Measurements from ENCODE around the gene TMEM140. TPM values are rescaled to one million over a fixed set of nuclear protein-coding genes. Genes with fewer than 3 reads are reported as not detected.

Gene TMEM140
- total RNA-seq, 1 donor from 2014 or later: not detected

DNA sequence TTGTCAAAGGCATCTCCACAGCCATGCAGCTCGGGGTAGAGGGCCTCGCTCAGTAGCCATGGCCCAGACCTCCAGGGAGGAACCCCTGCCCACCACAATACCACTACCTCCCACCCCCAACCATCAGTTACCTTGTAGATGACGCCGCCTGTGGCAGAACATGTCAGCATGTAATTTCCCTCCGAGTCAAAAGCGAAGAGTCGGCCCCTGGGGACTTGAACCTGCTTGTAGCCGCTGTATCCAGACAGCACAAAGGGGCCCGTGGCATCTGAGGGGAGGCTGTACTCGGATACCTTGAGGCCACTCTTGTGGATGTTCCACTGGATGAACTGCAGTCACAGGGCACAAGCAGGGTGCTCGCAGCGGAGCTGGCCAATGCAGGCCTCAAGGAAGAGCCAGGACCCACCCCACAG, 39.0 kb downstream of the TMEM140 start:
- no peak overlapping the region for H3K4me3 Mint-ChIP-seq (ENCODE audit: unreplicated experiment)
- H3K4me1 Mint-ChIP-seq (ENCODE audit: low read depth): no peaks in the 10 kb centered on the region
- no peaks in the 10 kb centered on the region for H3K27me3 Mint-ChIP-seq (ENCODE audit: low read depth)
- TF ChIP-seq, protein P1, sequence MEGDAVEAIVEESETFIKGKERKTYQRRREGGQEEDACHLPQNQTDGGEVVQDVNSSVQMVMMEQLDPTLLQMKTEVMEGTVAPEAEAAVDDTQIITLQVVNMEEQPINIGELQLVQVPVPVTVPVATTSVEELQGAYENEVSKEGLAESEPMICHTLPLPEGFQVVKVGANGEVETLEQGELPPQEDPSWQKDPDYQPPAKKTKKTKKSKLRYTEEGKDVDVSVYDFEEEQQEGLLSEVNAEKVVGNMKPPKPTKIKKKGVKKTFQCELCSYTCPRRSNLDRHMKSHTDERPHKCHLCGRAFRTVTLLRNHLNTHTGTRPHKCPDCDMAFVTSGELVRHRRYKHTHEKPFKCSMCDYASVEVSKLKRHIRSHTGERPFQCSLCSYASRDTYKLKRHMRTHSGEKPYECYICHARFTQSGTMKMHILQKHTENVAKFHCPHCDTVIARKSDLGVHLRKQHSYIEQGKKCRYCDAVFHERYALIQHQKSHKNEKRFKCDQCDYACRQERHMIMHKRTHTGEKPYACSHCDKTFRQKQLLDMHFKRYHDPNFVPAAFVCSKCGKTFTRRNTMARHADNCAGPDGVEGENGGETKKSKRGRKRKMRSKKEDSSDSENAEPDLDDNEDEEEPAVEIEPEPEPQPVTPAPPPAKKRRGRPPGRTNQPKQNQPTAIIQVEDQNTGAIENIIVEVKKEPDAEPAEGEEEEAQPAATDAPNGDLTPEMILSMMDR (IDR thresholded peaks at IDR 0.05): no peak
- peaks cover 15% of the 10 kb centered on the region for H3K9me3 Mint-ChIP-seq (ENCODE audit: low read depth)
- no peak for DNase-seq (ENCODE audit: low spot score)
- peaks cover 59% of the 10 kb centered on the region for H3K36me3 Mint-ChIP-seq (ENCODE audit: low read depth)
- H3K27ac Mint-ChIP-seq (ENCODE audit: unreplicated experiment): no peak overlapping the region

DNA sequence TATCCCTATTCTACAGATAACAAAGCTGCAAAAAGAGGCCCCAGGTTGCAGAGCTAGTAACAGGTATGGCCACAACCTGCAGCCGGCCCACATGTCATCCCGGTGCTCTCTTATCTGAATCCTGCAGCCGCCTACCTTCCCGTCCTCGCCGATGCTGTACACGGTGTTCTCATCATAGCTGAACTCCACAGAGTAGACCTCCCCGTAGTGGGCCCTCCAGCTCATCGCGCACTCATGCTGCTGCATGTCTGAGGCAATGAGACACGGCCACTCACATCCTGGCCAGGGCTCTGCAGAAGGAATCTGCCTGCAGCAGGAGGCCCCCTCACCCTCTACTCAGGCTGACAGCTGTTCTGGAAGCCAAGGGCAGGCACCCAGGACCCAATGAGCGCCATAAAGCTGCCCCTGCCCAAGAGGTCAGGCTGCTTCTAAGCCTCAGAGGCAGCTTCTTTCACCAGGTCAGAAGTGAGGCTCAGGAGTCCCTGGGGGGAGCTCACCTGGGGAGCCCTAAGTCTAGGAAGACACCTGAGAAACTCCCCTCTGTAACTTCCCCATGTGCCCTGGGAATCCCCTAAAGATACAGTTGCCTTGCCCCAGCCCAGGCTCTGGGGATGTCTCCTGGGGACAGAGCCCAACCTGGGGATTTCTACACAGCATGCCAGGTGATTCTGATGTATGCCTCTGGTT, 40.6 kb downstream of the TMEM140 start:
- no peak for DNase-seq (ENCODE audit: low spot score)
- Mint-ChIP-seq H3K27ac (ENCODE audit: unreplicated experiment) (no peak overlapping the region), H3K4me3 (ENCODE audit: unreplicated experiment) (no peak overlapping the region), H3K4me1 (ENCODE audit: low read depth) (peaks cover 7% of the 10 kb centered on the region), H3K9me3 (ENCODE audit: low read depth) (peaks cover 5% of the 10 kb centered on the region), H3K27me3 (ENCODE audit: low read depth) (no peaks in the 10 kb centered on the region), H3K36me3 (ENCODE audit: low read depth) (peaks cover 53% of the 10 kb centered on the region)
- TF ChIP-seq, protein P1 (IDR thresholded peaks at IDR 0.05): no peak

DNA sequence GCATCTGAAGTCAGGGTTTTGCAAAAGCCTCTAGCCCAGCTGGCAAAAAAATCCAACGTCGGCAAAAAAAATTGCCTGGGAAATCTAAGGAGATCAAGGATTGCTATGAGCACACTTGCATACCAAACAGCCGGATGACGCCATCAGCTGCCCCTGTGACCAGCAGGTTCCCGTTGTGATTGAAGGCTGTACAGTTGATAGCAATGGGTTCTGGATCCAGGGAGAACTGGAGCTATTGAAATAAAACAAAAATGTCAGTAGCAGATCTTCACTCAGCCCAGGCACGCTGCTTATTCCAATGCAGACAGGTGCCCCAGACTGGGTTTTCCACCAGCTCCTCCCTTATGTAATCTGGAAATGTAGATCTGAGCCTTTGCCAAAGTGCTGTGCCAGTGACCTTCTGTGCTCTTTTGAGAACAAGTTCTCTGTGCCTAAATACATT, 41.4 kb downstream of the TMEM140 start:
- H3K4me3 Mint-ChIP-seq (ENCODE audit: unreplicated experiment): no peak overlapping the region
- no peak overlapping the region for H3K27ac Mint-ChIP-seq (ENCODE audit: unreplicated experiment)
- TF ChIP-seq, protein P1 (IDR thresholded peaks at IDR 0.05): no peak

DNA sequence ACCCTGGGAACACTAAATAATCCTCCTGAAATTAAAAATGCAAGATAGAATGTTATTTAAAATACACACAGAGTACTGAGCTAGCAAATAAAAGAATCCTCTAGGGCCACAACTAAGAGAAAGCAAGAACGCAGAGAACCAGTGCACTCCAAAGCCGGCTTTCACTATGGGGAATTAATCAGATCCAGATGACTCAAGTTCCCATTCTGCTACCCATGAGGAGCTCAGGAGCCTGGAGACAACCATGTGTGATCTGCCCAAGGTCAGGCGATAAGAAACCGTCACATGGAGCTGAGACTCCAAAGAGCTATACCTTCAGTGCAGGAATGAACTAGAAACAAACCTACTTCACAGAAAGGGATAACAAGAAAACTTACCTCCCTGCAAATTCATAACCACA, 42.1 kb downstream of the TMEM140 start:
- Mint-ChIP-seq H3K36me3 (ENCODE audit: low read depth) (peaks cover 48% of the 10 kb centered on the region), H3K4me3 (ENCODE audit: unreplicated experiment) (no peak overlapping the region), H3K9me3 (ENCODE audit: low read depth) (no peaks in the 10 kb centered on the region), H3K4me1 (ENCODE audit: low read depth) (peaks cover 22% of the 10 kb centered on the region), H3K27ac (ENCODE audit: unreplicated experiment) (no peak overlapping the region), H3K27me3 (ENCODE audit: low read depth) (no peaks in the 10 kb centered on the region)
- no peak for DNase-seq (ENCODE audit: low spot score)
- TF ChIP-seq, protein P1 (IDR thresholded peaks at IDR 0.05): no peak

More for the DNA sequence above, 41.4 kb downstream of the TMEM140 start:
- H3K27me3 Mint-ChIP-seq (ENCODE audit: low read depth): no peaks in the 10 kb centered on the region
- DNase-seq (ENCODE audit: low spot score): no peak
- H3K4me1 Mint-ChIP-seq (ENCODE audit: low read depth): peaks cover 15% of the 10 kb centered on the region
- H3K36me3 Mint-ChIP-seq (ENCODE audit: low read depth): peaks cover 51% of the 10 kb centered on the region
- no peaks in the 10 kb centered on the region for H3K9me3 Mint-ChIP-seq (ENCODE audit: low read depth)

DNA sequence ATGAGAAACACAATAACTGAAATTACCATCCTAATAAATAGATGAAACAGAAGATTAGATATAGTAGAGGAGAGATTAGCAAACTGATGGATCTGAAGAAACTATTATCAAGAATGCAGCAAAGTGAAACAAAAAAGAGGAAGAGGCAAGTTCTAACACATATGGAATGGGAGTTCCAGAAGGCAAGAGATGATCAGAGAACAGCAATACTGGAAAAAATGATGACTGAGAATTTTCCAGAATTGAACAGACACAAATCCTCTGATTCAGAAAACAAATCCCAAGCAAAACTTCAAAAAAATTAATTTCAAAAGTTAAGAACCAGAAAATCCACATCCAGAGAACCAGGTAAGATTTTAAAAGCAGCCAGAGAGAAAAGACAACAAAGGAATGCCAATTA, 42.8 kb downstream of the TMEM140 start:
- H3K4me3 Mint-ChIP-seq (ENCODE audit: unreplicated experiment): no peak overlapping the region
- no peak for DNase-seq (ENCODE audit: low spot score)
- peaks cover 27% of the 10 kb centered on the region for H3K4me1 Mint-ChIP-seq (ENCODE audit: low read depth)
- TF ChIP-seq, protein P1 (IDR thresholded peaks at IDR 0.05): no peak
- peaks cover 44% of the 10 kb centered on the region for H3K36me3 Mint-ChIP-seq (ENCODE audit: low read depth)
- no peaks in the 10 kb centered on the region for H3K9me3 Mint-ChIP-seq (ENCODE audit: low read depth)
- H3K27ac Mint-ChIP-seq (ENCODE audit: unreplicated experiment): no peak overlapping the region
- no peaks in the 10 kb centered on the region for H3K27me3 Mint-ChIP-seq (ENCODE audit: low read depth)

Data from chondrocyte (in vitro differentiated cells).